H9 (cell line): ENCODE measurements around the gene DSCAM. TPM values are rescaled to one million over a fixed set of nuclear protein-coding genes. Genes with fewer than 3 reads are reported as not detected.

Experiments used
- DNase-seq: peaks from one replicate; pipeline ENCODE4 v3.0.0-alpha.2; 2017
- H2AFZ ChIP-seq: one replicate; pipeline ENCODE4 v1.6.1; 2013; ENCODE audit warnings: mild to moderate bottlenecking, low read length, control low read depth, moderate library complexity
- H2AK5ac ChIP-seq: 2 replicates; pipeline ENCODE4 v1.6.1; 2013; ENCODE audit warnings: low read length, control low read depth, mixed read lengths; ENCODE audit not compliant: insufficient read length
- H2BK120ac ChIP-seq: one replicate; pipeline ENCODE4 v1.6.1; 2013; ENCODE audit warnings: low read depth, mild to moderate bottlenecking, low read length, control low read depth, inconsistent platforms; ENCODE audit not compliant: poor library complexity, severe bottlenecking
- H2BK12ac ChIP-seq: 2 replicates; pipeline ENCODE4 v1.6.1; 2013; ENCODE audit warnings: low read length, control low read depth, mixed read lengths, low read depth; ENCODE audit not compliant: insufficient read length
- H2BK15ac ChIP-seq: 2 replicates; pipeline ENCODE4 v1.6.1; 2013; ENCODE audit warnings: low read depth, low read length, control low read depth
- H2BK20ac ChIP-seq: one replicate; pipeline ENCODE4 v1.6.1; 2013; ENCODE audit warnings: low read depth, mild to moderate bottlenecking, low read length, control low read depth, inconsistent platforms; ENCODE audit not compliant: poor library complexity, severe bottlenecking
- H2BK5ac ChIP-seq: 2 replicates; pipeline ENCODE4 v1.6.1; 2013; ENCODE audit warnings: low read length, control low read depth, mixed read lengths; ENCODE audit not compliant: insufficient read length
- H3K14ac ChIP-seq: 2 replicates; pipeline ENCODE4 v1.6.1; 2013; ENCODE audit warnings: low read length, control low read depth; ENCODE audit not compliant: insufficient read depth
- H3K18ac ChIP-seq: 2 replicates; pipeline ENCODE4 v1.6.1; 2013; ENCODE audit warnings: low read depth, mild to moderate bottlenecking, mixed read lengths, low read length, control low read depth; ENCODE audit not compliant: insufficient read length
- H3K23ac ChIP-seq: 2 replicates; pipeline ENCODE4 v1.6.1; 2013; ENCODE audit warnings: low read length, control low read depth, mixed read lengths, low read depth; ENCODE audit not compliant: insufficient read length
- H3K23me2 ChIP-seq: 2 replicates; pipeline ENCODE4 v1.6.1; 2013; ENCODE audit warnings: low read depth, mild to moderate bottlenecking, mixed read lengths, low read length, control low read depth; ENCODE audit not compliant: insufficient read length, poor library complexity, severe bottlenecking
- H3K27ac ChIP-seq: 2 replicates; pipeline ENCODE4 v1.5.1; 2013; ENCODE audit warnings: low read length, control low read depth, mixed read lengths, low read depth; ENCODE audit not compliant: insufficient read length
- H3K27me3 ChIP-seq: 2 replicates; pipeline ENCODE4 v1.6.1; 2013; ENCODE audit warnings: low read length, control low read depth, inconsistent platforms; ENCODE audit not compliant: insufficient read depth
- H3K4ac ChIP-seq: 2 replicates; pipeline ENCODE4 v1.6.1; 2013; ENCODE audit warnings: low read depth, mild to moderate bottlenecking, control low read depth, inconsistent platforms, low read length, moderate library complexity
- H3K4me1 ChIP-seq: 2 replicates; pipeline ENCODE4 v1.6.1; 2013; ENCODE audit warnings: low read length, control low read depth, inconsistent platforms; ENCODE audit not compliant: insufficient read depth
- H3K4me2 ChIP-seq: 2 replicates; pipeline ENCODE4 v1.6.1; 2013; ENCODE audit warnings: low read length, control low read depth, mixed read lengths; ENCODE audit not compliant: insufficient read length, insufficient read depth
- H3K56ac ChIP-seq: 2 replicates; pipeline ENCODE4 v1.6.1; 2013; ENCODE audit warnings: low read depth, mild to moderate bottlenecking, mixed read lengths, low read length, control low read depth; ENCODE audit not compliant: insufficient read length
- H3K79me1 ChIP-seq: 2 replicates; pipeline ENCODE4 v1.6.1; 2013; ENCODE audit warnings: low read depth, mild to moderate bottlenecking, moderate library complexity, low read length, control low read depth, inconsistent platforms; ENCODE audit not compliant: insufficient read depth, poor library complexity, severe bottlenecking
- H3K79me2 ChIP-seq: 2 replicates; pipeline ENCODE4 v1.6.1; 2013; ENCODE audit warnings: low read length, control low read depth, inconsistent platforms; ENCODE audit not compliant: insufficient read depth
- H3K9ac ChIP-seq: 2 replicates; pipeline ENCODE4 v1.6.1; 2013; ENCODE audit warnings: low read length, control low read depth, mixed read lengths; ENCODE audit not compliant: insufficient read length; ENCODE audit errors: extremely low read depth
- H3K9me3 ChIP-seq: one replicate; pipeline ENCODE4 v1.6.1; 2013; ENCODE audit warnings: low read depth, low read length, inconsistent platforms; ENCODE audit not compliant: control insufficient read depth
- H3T11ph ChIP-seq: one replicate; pipeline ENCODE4 v1.6.1; 2013; ENCODE audit warnings: mild to moderate bottlenecking, low read length, control low read depth, inconsistent platforms
- H4K20me1 ChIP-seq: one replicate; pipeline ENCODE4 v1.6.1; 2013; ENCODE audit not compliant: control insufficient read depth, insufficient read length, insufficient read depth
- H4K5ac ChIP-seq: 2 replicates; pipeline ENCODE4 v1.6.1; 2013; ENCODE audit warnings: low read depth, mild to moderate bottlenecking, mixed read lengths, low read length, control low read depth; ENCODE audit not compliant: insufficient read length
- H4K8ac ChIP-seq: replicated peaks from 2 replicates; pipeline ENCODE4 v1.6.1; 2013; ENCODE audit warnings: low read length, control low read depth, mixed read lengths, low read depth; ENCODE audit not compliant: insufficient read length
- H4K91ac ChIP-seq: 2 replicates; pipeline ENCODE4 v1.6.1; 2013; ENCODE audit warnings: low read depth, mild to moderate bottlenecking, moderate library complexity, mixed read lengths, low read length, control low read depth; ENCODE audit not compliant: insufficient read length
- H3K27ac Mint-ChIP-seq, 3 experiments: 2 replicates in 2 of 3; 3 replicates in 1 of 3; pipeline ENCODE4 v1.8.0; 2020 to 2021; ENCODE audit warnings: mixed read lengths in 3 of 3, mild to moderate bottlenecking in 1 of 3, moderate library complexity in 1 of 3
- H3K27me3 Mint-ChIP-seq: 2 replicates; pipeline ENCODE4 v1.8.0; 2021; ENCODE audit warnings: low read depth, mild to moderate bottlenecking, moderate library complexity, mixed read lengths
- H3K36me3 Mint-ChIP-seq, 3 experiments: 2 replicates in 2 of 3; 3 replicates in 1 of 3; pipeline ENCODE4 v1.8.0; 2020 to 2021; ENCODE audit warnings: low read depth in 3 of 3, mixed read lengths in 3 of 3; ENCODE audit not compliant: insufficient read depth in 1 of 3
- H3K4me1 Mint-ChIP-seq, 2 experiments: 2 replicates each; pipeline ENCODE4 v1.8.0; 2020; ENCODE audit warnings: mixed read lengths in 2 of 2
- H3K4me3 Mint-ChIP-seq, 2 experiments: 2 replicates in 1 of 2; 3 replicates in 1 of 2; pipeline ENCODE4 v1.8.0; 2020 to 2021; ENCODE audit warnings: mild to moderate bottlenecking in 2 of 2, mixed read lengths in 2 of 2, moderate library complexity in 1 of 2
- H3K9me3 Mint-ChIP-seq, 2 experiments: 2 replicates in 1 of 2; 3 replicates in 1 of 2; pipeline ENCODE4 v1.8.0; 2020; ENCODE audit warnings: mild to moderate bottlenecking in 2 of 2, mixed read lengths in 2 of 2, moderate library complexity in 1 of 2
- WGBS: extraction: QIAGEN DNeasy Blood & Tissue Kit; methylation state at CpG from one replicate; pipeline ENCODE4 v1.1.7; 2013; ENCODE audit warnings: missing lambda C conversion rate, low lambda C conversion rate, mixed read lengths; ENCODE audit not compliant: insufficient read length; ENCODE audit errors: extremely low coverage; 5-methylcytosine and 5-hydroxymethylcytosine counted together
- total RNA-seq: library from RNA; stranded (reverse); gene quantifications from 2 replicates; pipeline ENCODE4 v1.2.1, GENCODE V29; 2021
- TF ChIP-seq, protein P1 (sequence below): fragments of 200-600 bp; sonication (generic); conservative IDR thresholded peaks from 3 replicates; pipeline ENCODE4 v1.8.0; 2021; ENCODE audit warnings: antibody characterized with exemption, mild to moderate bottlenecking

The DSCAM gene
- total RNA-seq, 1 experiment from 2014 or later = 0.17 TPM

DNA sequence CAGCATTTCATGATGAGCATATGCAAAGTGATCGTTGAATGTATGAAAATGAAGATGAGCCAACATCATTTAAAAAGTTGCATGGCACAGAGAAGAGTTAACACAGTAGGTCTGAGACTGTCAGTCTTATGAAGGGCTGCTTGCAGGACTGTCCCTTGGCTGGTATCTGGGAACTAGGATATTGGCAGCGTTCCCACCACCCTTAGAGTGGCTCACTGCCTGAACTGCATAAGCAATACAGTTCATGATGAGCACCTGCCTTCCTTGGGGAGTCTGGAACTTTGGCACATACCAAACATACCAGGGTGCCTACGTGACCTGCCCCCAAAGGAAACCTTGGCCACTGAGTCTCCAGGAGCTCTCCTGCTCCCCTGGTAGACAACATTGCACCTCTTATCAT, 161.8 kb downstream of the DSCAM start:
- no peaks in the 10 kb centered on the region for H3K27me3 Mint-ChIP-seq
- Histone ChIP-seq H3K27me3 (no peaks in the 10 kb centered on the region), H3K9ac (no peak overlapping the region), H2BK20ac (no peak overlapping the region), H2BK12ac (no peak overlapping the region), H3K79me1 (no peaks in the 10 kb centered on the region), H3K27ac (no peak overlapping the region), H3K23ac (no peak overlapping the region), H3K4me1 (peaks cover 3% of the 10 kb centered on the region; the same call in 1 of the 2 replicates), H3K79me2 (no peaks in the 10 kb centered on the region), H3K4ac (no peak overlapping the region), H2BK5ac (no peak overlapping the region), H4K8ac (no peak overlapping the region), H3K9me3 (no peaks in the 10 kb centered on the region), H2AK5ac (no peak overlapping the region), H3K18ac (no peak overlapping the region), H3K56ac (no peak overlapping the region), H3K4me2 (no peak overlapping the region), H4K20me1 (no peaks in the 10 kb centered on the region), H2AFZ (no peak overlapping the region), H3K23me2 (no peaks in the 10 kb centered on the region), H2BK15ac (no peak overlapping the region), H2BK120ac (no peak overlapping the region), H3T11ph (no peak overlapping the region), H3K14ac (no peak overlapping the region), H4K5ac (no peak overlapping the region), H4K91ac (no peak overlapping the region)
- no peak for DNase-seq
- no CpG with 5 or more reads among the region's 3 CpGs for WGBS
- no peak overlapping the region for H3K4me3 Mint-ChIP-seq
- no peaks in the 10 kb centered on the region; a peak in 1 of 5 replicates for H3K9me3 Mint-ChIP-seq
- TF ChIP-seq, protein P1, sequence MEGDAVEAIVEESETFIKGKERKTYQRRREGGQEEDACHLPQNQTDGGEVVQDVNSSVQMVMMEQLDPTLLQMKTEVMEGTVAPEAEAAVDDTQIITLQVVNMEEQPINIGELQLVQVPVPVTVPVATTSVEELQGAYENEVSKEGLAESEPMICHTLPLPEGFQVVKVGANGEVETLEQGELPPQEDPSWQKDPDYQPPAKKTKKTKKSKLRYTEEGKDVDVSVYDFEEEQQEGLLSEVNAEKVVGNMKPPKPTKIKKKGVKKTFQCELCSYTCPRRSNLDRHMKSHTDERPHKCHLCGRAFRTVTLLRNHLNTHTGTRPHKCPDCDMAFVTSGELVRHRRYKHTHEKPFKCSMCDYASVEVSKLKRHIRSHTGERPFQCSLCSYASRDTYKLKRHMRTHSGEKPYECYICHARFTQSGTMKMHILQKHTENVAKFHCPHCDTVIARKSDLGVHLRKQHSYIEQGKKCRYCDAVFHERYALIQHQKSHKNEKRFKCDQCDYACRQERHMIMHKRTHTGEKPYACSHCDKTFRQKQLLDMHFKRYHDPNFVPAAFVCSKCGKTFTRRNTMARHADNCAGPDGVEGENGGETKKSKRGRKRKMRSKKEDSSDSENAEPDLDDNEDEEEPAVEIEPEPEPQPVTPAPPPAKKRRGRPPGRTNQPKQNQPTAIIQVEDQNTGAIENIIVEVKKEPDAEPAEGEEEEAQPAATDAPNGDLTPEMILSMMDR = no peak
- no peaks in the 10 kb centered on the region for H3K36me3 Mint-ChIP-seq
- H3K4me1 Mint-ChIP-seq = peaks cover 11 to 33% of the 10 kb centered on the region in 2 experiments
- no peak overlapping the region for H3K27ac Mint-ChIP-seq
